PC-3 (cell line): ENCODE data around the gene NEIL1.

ENCODE experiments used
- EZH2 ChIP-seq: fragments of 300-600 bp; sonication (generic); IDR thresholded peaks from one replicate; pipeline ENCODE4 v1.6.1; 2017; ENCODE audit warnings: antibody characterized with exemption, mild to moderate bottlenecking, low read length; ENCODE audit not compliant: unreplicated experiment
- EZH2phosphoT487 ChIP-seq: fragments of 300-600 bp; sonication (generic); IDR thresholded peaks from 2 replicates; pipeline ENCODE4 v1.6.1; 2018; ENCODE audit warnings: mild to moderate bottlenecking, antibody characterized with exemption, low read length, borderline replicate concordance
- TF ChIP-seq, protein P1 (sequence below): fragments of 300-600 bp; sonication (generic); conservative IDR thresholded peaks from 2 replicates; pipeline ENCODE4 v1.5.1; 2017; ENCODE audit warnings: antibody characterized with exemption, low read depth, mild to moderate bottlenecking, low read length

GRCh38 chr15:75309711-75310110 lies 37.1 kb upstream of the NEIL1 start:
- TF ChIP-seq, protein P1, sequence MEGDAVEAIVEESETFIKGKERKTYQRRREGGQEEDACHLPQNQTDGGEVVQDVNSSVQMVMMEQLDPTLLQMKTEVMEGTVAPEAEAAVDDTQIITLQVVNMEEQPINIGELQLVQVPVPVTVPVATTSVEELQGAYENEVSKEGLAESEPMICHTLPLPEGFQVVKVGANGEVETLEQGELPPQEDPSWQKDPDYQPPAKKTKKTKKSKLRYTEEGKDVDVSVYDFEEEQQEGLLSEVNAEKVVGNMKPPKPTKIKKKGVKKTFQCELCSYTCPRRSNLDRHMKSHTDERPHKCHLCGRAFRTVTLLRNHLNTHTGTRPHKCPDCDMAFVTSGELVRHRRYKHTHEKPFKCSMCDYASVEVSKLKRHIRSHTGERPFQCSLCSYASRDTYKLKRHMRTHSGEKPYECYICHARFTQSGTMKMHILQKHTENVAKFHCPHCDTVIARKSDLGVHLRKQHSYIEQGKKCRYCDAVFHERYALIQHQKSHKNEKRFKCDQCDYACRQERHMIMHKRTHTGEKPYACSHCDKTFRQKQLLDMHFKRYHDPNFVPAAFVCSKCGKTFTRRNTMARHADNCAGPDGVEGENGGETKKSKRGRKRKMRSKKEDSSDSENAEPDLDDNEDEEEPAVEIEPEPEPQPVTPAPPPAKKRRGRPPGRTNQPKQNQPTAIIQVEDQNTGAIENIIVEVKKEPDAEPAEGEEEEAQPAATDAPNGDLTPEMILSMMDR = no peak
- TF ChIP-seq EZH2 (no peak), EZH2phosphoT487 (no peak)
